SH-SY5Y (cell line): Measurements from ENCODE around the gene TRPM3.

ENCODE experiments used
- GATA2 ChIP-seq: IDR thresholded peaks from 2 replicates; pipeline ENCODE4 v1.6.1; 2011; ENCODE audit warnings: mild to moderate bottlenecking, low read depth, low read length
- GATA3 ChIP-seq: IDR thresholded peaks from 2 replicates; pipeline ENCODE4 v1.6.1; 2011; ENCODE audit warnings: low read depth, mild to moderate bottlenecking, low read length, moderate library complexity

GRCh38 chr9:70911791-70912190 lies 209.6 kb downstream of the TRPM3 start:
- TF ChIP-seq GATA2 (no peak), GATA3 (no peak)
